Suprapubic skin (tissue), 4 donors: ENCODE measurements around the gene NRCAM.

Source experiments
- EP300 ChIP-seq: sonication (generic); formaldehyde crosslinking; IDR thresholded peaks from one replicate; pipeline ENCODE4 v1.6.1; 2017; ENCODE audit warnings: antibody characterized with exemption
- POLR2A ChIP-seq, 2 donors: fragments of 450-650 bp; IDR thresholded peaks; one replicate each; pipeline ENCODE4 v1.6.1; 2017; ENCODE audit warnings: antibody characterized with exemption in 2 of 2, mild to moderate bottlenecking in 2 of 2, moderate library complexity in 2 of 2
- POLR2AphosphoS5 ChIP-seq, 3 donors: sonication (generic); formaldehyde crosslinking; IDR thresholded peaks; one replicate each; pipeline ENCODE4 v1.6.1; 2017; ENCODE audit warnings: antibody characterized with exemption in 3 of 3
- TF ChIP-seq, protein P1 (sequence below), 2 donors: fragments of 200-600 bp in 1 of 2; fragments of 450-650 bp in 1 of 2; sonication (generic) in 1 of 2; IDR thresholded peaks; one replicate each; pipeline ENCODE4 v1.5.1; 2016 to 2019; ENCODE audit warnings: antibody characterized with exemption in 2 of 2, mild to moderate bottlenecking in 1 of 2, moderate library complexity in 1 of 2

DNA sequence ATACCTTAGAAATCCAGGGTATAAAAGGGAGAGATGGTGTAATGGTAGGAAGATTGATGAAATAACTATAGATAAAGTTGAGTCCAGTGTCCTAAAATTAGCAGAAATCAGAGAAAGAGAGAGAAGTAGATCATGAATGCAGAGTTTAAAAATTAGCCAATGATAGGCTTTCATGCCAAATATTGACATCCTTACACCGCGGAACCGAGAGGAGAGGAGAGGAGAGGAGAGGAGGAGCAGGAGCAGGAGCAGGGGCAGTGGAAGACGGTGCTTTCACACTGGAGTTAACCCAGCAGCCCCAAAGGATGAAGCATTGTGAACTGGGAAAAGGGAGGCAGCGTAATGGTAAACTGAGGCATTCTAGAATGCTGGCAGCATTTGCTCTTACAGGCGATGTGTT is 291.9 kb downstream of the NRCAM start:
- TF ChIP-seq, protein P1, sequence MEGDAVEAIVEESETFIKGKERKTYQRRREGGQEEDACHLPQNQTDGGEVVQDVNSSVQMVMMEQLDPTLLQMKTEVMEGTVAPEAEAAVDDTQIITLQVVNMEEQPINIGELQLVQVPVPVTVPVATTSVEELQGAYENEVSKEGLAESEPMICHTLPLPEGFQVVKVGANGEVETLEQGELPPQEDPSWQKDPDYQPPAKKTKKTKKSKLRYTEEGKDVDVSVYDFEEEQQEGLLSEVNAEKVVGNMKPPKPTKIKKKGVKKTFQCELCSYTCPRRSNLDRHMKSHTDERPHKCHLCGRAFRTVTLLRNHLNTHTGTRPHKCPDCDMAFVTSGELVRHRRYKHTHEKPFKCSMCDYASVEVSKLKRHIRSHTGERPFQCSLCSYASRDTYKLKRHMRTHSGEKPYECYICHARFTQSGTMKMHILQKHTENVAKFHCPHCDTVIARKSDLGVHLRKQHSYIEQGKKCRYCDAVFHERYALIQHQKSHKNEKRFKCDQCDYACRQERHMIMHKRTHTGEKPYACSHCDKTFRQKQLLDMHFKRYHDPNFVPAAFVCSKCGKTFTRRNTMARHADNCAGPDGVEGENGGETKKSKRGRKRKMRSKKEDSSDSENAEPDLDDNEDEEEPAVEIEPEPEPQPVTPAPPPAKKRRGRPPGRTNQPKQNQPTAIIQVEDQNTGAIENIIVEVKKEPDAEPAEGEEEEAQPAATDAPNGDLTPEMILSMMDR (IDR thresholded peaks at IDR 0.05), result no peak
- TF ChIP-seq EP300 (no peak), POLR2AphosphoS5 (IDR thresholded peaks at IDR 0.05) (no peak), POLR2A (IDR thresholded peaks at IDR 0.05) (no peak)
